Measurements from ENCODE around the gene ZNF496. TPM values are rescaled to one million over a fixed set of nuclear protein-coding genes. Genes with fewer than 3 reads are reported as not detected.

The ZNF496 gene
- total RNA-seq, 1 donor from 2014 or later: 39.0 TPM

DNA sequence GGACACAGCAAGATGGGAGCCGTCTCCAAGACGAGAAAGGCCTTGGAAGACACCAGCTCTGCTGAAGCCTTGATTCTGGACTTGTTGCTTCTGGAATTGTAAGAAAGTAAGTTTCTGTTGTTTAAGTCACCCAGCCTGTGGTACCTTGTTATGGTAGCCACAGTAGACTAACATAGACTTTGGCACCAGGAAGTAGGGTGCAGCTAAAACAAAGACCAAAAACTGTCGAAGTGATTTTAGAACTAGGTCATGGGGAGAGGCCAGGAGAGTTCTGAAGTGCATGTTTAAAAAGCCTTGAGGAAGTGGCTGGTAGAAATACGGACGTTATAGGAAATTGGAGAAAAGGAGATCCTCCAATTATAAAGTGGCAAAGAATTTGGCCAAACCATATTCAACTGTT lies 28.5 kb downstream of the ZNF496 start:
- Histone ChIP-seq H3K4me3 (no peak overlapping the region), H3K36me3 (peaks cover 0 to 61% of the 10 kb centered on the region in 2 donors), H3K4me1 (no peaks in the 10 kb centered on the region), H3K9me3 (no peaks in the 10 kb centered on the region), H3K27me3 (no peaks in the 10 kb centered on the region), H3K27ac (no peak overlapping the region)
- DNase-seq (ENCODE audit: extremely low spot score in 2 of 2): no peak
- intact Hi-C loops (cut with DNase I): no loop called here
- no peak for TF ChIP-seq POLR2A (IDR thresholded peaks at IDR 0.05)
- no peak for TF ChIP-seq POLR2AphosphoS5 (IDR thresholded peaks at IDR 0.05; ENCODE audit: insufficient read depth in 1 of 2, low read depth in 1 of 2)
- TF ChIP-seq, protein P1, sequence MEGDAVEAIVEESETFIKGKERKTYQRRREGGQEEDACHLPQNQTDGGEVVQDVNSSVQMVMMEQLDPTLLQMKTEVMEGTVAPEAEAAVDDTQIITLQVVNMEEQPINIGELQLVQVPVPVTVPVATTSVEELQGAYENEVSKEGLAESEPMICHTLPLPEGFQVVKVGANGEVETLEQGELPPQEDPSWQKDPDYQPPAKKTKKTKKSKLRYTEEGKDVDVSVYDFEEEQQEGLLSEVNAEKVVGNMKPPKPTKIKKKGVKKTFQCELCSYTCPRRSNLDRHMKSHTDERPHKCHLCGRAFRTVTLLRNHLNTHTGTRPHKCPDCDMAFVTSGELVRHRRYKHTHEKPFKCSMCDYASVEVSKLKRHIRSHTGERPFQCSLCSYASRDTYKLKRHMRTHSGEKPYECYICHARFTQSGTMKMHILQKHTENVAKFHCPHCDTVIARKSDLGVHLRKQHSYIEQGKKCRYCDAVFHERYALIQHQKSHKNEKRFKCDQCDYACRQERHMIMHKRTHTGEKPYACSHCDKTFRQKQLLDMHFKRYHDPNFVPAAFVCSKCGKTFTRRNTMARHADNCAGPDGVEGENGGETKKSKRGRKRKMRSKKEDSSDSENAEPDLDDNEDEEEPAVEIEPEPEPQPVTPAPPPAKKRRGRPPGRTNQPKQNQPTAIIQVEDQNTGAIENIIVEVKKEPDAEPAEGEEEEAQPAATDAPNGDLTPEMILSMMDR (IDR thresholded peaks at IDR 0.05): no peak

DNA sequence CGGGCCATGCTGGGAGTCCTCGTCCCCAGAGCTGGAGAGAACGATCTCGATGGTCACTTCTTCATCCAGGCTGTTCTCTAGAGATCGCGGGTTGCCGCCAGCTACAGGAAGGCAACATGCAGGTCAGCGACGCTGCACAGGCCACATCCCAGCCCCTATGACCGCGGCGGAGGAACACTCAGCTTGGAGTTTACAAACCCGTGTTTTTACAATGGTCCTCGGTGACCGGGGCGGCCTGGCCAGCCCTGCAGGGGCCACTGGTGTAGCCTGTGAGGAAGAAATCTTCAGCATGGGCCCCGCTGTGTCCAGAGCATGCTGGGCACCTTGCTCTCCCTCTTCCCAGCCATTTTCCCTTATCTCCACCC lies 30.5 kb downstream of the ZNF496 start:
- DNase-seq (ENCODE audit: extremely low spot score in 2 of 2): no peak
- H3K4me3 ChIP-seq: no peak overlapping the region
- intact Hi-C loops (cut with DNase I): no loop called here
- no peaks in the 10 kb centered on the region for H3K4me1 ChIP-seq
- no peak for TF ChIP-seq POLR2AphosphoS5 (IDR thresholded peaks at IDR 0.05; ENCODE audit: insufficient read depth in 1 of 2, low read depth in 1 of 2)
- TF ChIP-seq, protein P1 (IDR thresholded peaks at IDR 0.05): no peak
- no peaks in the 10 kb centered on the region for H3K27me3 ChIP-seq
- H3K36me3 ChIP-seq: peaks cover 0 to 41% of the 10 kb centered on the region in 2 donors
- no peak overlapping the region for H3K27ac ChIP-seq
- no peaks in the 10 kb centered on the region for H3K9me3 ChIP-seq

DNA sequence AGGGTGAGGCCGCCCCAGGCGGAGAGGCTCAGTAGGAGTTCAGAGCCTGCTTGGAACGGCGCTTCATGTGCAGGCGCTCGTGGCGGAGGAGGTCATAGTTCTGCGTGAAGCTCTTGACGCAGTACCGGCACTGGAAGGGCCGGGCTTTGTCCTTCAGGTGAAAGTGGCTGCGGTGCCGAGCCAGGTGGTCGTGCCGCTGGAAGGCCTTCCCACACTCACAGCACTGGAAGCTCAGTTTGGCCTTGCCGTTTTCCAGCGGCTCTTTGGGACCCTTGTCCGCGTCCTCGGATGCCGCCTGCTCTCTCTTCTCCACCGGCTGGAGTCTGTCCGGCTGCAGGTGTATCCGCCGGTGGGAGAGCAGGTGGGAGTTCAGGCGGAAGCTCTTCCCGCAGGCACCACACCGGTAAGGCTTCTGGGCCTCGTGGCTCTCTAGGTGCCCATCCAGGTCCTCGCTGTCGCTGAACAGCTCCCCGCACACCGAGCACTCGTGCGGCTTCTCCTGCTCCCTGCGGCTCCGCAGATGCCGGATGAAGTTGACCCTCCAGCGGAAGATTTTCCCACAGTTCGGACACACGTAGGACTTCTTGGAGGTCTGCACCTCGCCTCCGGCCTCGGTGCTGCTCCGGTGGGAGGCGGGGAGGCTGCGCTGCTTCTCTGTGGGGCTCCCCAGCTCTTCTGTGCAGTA lies 31.0 kb downstream of the ZNF496 start:
- DNase-seq (ENCODE audit: extremely low spot score in 2 of 2): no peak
- TF ChIP-seq, protein P1 (IDR thresholded peaks at IDR 0.05): no peak
- TF ChIP-seq POLR2A (IDR thresholded peaks at IDR 0.05): no peak
- TF ChIP-seq POLR2AphosphoS5 (IDR thresholded peaks at IDR 0.05; ENCODE audit: insufficient read depth in 1 of 2, low read depth in 1 of 2): no peak
- no peak overlapping the region for H3K4me3 ChIP-seq
- peaks cover 0 to 40% of the 10 kb centered on the region in 2 donors for H3K36me3 ChIP-seq
- H3K27ac ChIP-seq: no peak overlapping the region
- H3K4me1 ChIP-seq: no peaks in the 10 kb centered on the region
- no peaks in the 10 kb centered on the region for H3K27me3 ChIP-seq
- intact Hi-C loops (cut with DNase I): no loop called here
- H3K9me3 ChIP-seq: no peaks in the 10 kb centered on the region

DNA sequence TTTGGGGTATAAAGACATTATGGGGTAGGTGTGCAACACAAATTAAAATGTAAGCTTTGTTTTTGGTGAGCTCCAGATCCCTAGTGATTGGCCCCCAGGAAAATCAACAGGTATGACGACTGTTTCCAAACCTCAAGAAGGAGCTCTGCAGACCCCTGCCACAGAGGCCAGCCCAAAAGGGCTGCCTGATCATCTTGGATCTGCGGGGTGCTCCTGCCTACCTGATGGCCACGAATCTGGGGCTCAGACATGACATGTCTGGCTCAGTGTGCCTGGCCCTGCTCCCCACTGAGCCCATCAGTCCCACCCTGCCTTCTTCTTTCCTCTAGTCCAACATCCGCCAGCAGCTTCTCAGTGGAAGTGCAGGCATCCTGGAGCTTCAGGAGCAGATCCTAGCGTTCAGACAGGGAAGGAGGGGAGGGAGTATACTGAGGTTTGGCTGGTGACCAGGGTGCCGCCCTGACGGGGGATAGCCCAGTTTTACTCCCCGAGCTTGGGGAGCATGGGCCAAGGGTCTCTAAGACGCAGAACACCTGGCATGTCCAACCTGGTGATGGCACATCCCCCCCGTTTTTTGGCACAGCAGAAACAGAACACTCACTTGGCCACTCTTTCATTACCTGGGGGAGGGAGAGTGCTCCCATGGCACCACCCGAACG lies 31.8 kb downstream of the ZNF496 start:
- Histone ChIP-seq H3K27me3 (no peaks in the 10 kb centered on the region), H3K4me3 (no peak overlapping the region), H3K9me3 (no peaks in the 10 kb centered on the region), H3K36me3 (peaks cover 0 to 33% of the 10 kb centered on the region in 2 donors), H3K27ac (no peak overlapping the region), H3K4me1 (no peaks in the 10 kb centered on the region)
- intact Hi-C loops (cut with DNase I): no loop called here
- TF ChIP-seq POLR2A (IDR thresholded peaks at IDR 0.05): no peak
- TF ChIP-seq, protein P1 (IDR thresholded peaks at IDR 0.05): no peak
- no peak for TF ChIP-seq POLR2AphosphoS5 (IDR thresholded peaks at IDR 0.05; ENCODE audit: insufficient read depth in 1 of 2, low read depth in 1 of 2)
- DNase-seq (ENCODE audit: extremely low spot score in 2 of 2): no peak

DNA sequence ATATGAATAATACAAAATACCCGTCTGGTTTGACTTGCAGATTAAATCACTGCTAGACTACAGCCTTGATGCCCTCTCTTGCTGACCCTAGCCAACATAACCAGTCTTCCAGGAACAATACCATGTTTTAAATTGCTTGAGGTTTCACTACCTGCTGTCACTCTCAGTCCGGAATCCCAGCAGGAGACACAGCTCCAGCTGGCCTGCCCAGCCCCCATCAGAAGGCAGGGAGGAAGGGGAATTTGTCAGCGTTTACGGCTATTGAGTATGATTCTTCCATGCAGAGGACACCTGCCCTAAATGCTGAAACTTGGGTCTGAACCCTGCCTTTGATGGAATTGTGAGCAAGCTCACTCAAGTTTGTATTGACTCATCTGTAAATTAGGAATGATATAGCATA lies 33.0 kb downstream of the ZNF496 start:
- Histone ChIP-seq H3K4me3 (no peak overlapping the region), H3K9me3 (no peaks in the 10 kb centered on the region), H3K36me3 (peaks cover 0 to 33% of the 10 kb centered on the region in 2 donors), H3K27me3 (no peaks in the 10 kb centered on the region), H3K27ac (no peak overlapping the region), H3K4me1 (no peaks in the 10 kb centered on the region)
- no peak for DNase-seq (ENCODE audit: extremely low spot score in 2 of 2)
- intact Hi-C loops (cut with DNase I): no loop called here
- TF ChIP-seq POLR2AphosphoS5 (IDR thresholded peaks at IDR 0.05; ENCODE audit: insufficient read depth in 1 of 2, low read depth in 1 of 2) (no peak), POLR2A (IDR thresholded peaks at IDR 0.05) (no peak)
- TF ChIP-seq, protein P1 (IDR thresholded peaks at IDR 0.05): no peak
